ENCODE measurements around the gene FBXL14.

The FBXL14 gene

DNA sequence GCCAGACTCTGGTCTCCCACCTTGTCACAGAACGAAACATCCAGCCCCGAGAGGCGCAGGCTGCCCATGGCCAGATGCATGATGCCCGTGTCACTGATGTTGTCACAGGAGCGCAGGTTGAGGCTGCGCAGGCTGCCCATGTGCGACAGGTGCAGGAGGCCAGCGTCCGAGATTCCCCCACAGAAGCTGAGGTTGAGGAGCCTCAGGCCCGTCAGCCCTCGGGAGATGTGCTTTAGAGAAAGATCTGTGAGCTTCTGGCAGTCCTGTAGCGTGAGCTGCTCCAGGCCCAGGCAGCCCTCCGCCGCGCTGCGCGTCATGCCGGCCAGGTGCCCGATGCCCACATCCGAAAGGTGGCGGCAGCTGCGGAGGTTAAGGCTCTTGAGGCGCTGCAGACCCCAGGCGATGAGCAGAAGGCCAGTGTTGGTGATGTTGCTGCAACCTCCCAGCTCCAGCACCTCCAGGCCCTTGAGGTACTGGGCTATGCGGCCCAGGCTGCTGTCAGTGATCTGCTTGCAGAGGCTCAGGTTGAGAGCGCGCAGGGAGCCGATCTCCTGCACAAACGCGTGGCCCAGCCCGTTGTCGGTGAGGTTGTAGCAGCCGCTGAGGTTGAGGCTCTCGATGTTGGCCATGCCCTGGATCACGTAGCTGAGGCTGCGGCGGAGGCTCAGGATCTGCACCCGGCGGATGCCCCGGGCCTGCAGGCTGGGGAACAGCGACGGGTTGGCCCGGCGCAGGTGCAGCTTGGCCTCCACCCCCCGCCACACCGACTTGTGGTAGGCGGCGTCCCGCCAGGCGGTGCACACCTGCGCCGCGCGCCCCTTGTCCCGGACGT, 991 bp downstream of the FBXL14 start:
- DNase-seq, result peak in 1 of 4 experiments; percentile 39

DNA sequence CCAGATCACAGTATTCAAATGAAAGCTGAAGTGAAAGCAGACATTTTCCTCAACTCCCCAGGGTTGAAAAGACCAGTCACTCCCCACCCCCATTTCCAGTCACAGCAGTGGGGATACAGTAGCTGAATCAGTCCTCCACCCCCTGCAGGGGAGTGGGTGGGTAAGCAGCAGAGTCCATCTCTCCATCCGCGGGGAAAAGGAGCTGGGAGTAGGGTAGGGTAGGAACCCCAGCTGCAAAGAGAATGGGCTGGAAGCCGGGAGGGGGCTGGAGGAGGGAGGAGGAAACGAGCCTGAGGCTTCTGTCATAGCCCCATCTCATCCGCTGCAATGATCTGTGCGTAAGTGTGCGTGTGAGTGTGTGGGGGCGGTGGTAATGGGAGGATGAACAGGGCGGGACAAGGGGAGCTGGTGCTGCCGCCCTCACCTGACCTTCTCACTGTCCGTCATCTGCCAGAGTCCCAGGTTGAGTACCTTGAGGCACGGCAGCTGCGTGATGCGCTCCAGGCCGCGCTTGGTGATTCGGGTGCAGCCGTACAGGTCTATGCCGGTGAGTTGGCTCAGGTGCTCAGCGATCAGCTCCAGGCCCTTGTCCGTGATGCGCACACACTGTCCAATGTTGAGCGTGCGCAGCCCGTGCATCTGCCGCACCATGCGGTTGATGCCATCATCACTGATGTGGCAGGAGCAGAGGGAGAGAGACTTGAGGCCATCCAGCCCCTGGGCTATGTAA, 1.8 kb downstream of the FBXL14 start:
- DNase-seq, result peak; percentile 34 to 48 (median 45)

DNA sequence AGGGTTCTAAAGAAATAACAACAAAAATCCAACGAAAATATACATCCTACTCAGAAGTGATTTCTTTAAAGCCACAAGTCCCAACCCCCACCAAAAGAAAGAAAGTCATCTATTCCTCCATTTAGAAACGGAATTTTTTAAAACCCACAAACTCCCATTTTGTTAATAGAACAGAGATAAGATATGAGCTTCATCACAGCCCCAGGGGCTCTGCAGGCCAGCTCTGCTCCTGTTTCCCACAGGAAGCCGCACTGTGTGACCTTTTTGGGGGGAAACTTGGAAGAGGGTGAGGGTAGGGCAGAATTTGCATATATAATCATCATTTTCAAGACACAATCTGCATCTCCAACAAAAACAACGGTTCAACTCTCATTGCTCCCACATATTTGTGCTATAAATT, 2.8 kb downstream of the FBXL14 start:
- DNase-seq, result no peak

DNA sequence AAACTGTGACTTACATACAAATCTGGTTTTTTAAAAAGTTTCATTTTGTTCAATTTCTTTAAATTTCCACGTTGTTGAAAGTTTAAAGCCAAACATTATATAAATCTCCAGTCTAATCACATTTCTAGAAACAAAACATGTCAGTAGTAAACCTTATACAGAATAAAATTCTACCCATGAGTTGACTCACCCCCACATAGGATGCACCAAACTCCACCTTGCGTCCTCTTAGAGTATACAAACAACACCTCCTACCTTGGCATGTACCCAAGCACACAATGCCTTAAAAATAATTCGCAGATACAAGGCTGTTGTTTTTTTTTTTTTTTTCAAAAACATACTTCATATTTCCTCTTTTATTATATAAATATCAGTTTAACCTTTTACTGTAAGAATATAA, 3.3 kb downstream of the FBXL14 start:
- no peak for DNase-seq

DNA sequence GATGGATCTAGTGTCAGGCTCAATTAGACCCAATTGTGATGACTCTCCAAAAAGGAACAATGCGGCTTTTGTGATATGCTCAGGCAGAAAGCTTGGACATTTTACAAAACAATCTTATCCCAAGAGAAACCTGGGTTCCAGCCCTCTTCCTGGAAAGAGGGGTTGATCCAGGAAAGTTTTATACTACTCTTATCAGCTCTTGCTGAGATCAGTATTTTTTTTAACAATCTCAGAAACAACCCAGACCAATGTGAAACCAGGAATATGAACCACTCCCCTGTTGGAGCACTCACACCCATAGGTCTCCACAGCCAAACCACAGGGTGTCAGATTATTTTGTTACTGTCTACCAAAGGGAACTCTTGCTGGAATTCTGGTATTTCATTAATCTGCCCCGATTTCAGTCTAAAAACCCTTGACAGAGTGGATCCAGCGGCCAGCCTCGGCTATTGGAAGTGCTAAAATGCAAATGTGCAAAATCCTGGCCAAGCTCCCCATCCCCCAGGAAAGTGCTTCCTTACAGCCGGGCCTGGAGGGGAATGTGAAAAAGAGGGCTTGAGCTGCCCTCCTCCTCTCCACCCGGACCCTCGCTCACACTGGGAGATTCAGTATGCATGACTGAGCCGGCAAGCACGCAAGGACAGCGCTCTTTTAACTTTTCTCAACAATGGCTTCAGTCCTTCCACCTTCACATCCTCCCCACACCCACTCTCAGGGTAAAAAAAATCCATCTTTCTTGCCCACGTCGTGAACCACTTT, 4.0 kb downstream of the FBXL14 start:
- DNase-seq, result no peak

DNA sequence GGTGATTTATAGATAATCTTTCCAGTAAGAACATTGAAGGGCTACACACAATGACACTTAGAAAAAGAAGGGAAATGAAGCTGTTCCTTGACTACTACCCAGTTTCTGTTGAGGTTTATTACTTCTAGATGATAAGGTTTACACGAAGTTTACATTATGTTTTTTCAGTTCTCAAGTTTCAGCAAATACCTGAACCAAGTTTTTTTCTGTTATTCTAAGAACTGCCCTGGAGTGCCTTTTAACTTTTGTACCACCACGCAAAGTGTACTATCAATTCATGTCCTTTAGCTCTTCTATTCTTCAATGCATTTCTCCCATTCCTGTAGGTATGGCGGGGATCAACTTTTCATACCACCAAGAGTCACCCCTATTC, 5.8 kb downstream of the FBXL14 start:
- DNase-seq, result no peak

DNA sequence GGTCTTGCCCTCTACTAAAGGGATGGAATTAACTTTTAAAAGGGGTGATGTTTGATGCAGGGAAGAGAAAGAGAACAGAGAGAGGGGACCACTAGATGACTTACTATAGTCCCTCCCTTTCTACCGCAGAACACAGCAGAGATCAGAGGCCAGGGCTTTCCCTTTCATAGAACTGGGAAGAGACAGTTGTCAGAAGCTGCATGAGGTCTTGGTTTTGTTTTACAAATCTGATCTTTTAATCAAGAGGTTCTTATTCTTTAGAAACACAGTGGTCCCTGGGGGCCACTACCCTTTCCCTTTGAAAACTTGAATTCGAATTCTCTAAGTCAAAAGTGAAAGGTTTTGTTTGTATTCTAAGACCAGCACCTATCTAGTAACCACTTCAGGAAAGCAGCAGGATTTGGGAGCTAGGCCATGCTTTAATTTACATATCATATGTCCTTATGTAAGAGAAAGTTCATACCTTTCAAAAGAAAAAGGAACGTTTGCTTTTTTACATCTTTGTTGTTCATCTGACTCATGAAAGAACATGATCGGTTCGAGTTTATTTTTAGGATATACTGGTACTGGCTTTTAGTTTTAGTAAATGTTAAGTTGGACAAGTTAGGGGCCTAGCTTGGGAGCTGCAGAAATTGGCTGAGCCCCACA, 6.3 kb downstream of the FBXL14 start:
- no peak for DNase-seq

DNA sequence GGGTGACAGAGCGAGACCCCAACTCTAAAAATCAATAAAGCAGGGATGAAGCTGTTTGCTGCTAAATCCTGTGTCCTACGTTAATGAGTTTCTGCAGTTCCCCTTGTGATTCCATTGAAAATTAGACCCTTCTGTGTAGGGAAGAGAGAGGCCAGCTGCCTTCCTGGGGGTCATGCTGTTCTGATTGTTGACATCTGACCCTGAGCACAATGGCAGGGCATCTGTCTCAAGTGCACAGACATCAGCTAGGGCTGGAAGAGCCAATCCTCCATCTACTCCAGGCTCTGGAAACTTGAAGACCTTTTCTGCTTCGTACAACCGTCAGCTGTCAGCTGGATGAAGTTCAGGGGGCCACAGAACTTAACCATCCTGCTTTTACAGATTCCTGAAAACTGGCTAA, 10.1 kb downstream of the FBXL14 start:
- no peak for DNase-seq

DNA sequence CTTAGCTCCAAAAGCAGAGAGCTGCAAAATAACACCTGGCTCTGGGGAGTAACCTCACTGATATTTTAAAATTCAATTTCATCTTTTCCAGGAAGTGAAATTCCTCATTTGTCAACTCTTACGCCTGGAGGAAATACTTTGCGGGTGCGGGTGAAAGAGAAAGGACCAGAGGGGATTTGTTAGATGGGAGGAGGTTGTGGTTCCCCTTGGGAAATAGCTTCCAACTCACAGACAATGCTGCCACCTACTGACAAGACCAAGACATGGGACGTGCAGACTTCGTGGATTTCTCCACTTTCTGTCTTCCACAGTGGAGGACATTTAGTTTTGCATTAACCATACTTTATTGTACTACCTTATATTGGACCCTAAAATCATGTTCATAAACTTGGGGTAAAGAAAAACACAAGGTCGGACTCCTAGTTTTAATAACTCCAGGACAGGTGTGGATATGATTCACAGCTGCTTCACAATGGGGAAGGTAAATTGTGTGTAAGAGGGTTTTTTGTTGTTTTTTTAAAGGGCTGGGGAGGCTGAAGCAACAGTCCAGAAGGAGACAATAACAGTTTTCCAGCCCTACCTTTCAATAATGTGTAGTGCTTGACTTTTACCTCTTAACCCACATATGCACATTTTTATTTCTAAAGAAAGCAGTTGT, 10.8 kb downstream of the FBXL14 start:
- DNase-seq, result peak; percentile 84 to 92 (median 89)

DNA sequence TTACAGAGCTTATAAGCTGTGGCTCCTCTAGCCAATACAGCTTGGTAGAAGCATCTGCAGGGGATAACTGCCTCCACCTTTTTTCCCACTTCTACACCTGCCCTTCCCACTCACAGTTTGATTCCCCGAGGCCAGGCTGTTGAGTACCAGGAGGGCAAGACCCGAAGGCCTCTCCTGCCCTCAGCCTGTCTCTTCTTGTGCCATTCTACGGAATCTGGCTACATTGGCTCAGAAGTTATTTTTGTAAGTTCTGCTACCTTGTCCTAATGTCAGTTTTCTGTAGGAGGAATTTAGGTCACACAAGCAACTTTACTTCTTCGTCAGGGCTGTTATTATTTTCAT, 11.7 kb downstream of the FBXL14 start:
- DNase-seq, result no peak

DNA sequence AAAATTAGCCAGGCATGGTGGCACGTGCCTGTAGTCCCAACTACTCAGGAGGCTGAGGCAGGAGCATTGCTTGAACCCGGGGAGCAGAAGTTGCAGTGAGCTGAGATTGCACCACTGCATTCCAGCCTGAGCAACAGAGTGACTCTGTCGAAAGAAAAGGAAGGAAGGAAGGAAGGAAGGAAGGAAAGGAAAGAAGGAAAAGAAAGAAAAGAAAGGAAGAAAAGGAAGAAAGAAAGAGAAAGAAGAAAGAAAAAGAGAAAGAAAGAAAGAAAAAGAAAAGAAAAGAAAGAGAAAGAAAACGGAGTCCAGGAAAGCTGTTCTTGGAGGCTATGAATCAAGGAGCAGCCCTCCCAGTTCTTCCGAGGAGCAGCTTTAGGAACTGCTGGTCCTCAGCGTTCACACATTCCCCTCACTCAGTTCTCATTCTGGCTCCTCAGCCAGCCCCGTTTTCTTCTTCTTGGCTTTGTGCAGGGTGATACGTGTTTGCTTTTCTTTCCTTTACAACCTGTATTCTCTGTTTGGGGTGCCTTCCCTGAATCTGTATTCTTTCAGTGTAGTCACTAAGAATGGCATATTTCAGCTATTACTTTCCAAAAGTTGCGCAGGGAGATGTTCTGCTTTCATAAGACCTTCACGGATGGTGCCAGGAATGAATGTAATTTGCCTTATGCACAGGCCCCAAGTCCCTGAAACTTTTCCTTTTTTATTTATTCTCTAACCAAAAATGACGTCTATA, 12.2 kb downstream of the FBXL14 start:
- no peak for DNase-seq

DNA sequence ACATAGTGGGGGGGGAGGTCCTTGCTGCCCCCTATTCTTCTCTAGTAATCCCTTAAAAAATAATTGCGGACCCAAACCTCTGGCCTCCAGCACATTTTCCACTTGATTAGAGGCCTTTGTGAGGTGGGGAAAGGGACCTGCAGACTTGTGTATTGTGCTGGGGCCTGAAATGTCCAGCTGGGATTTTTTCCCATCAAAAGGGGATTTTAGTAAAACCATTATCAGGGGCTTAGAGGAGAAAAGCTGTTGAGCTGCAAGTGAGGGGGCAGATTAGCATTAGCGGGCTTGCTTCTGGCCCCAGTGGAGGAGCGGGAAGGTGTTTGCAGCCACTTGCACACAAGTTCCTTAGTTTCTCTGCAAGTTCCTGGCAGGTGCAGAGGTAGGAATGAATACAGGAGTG, 13.9 kb downstream of the FBXL14 start:
- DNase-seq, result no peak

DNA sequence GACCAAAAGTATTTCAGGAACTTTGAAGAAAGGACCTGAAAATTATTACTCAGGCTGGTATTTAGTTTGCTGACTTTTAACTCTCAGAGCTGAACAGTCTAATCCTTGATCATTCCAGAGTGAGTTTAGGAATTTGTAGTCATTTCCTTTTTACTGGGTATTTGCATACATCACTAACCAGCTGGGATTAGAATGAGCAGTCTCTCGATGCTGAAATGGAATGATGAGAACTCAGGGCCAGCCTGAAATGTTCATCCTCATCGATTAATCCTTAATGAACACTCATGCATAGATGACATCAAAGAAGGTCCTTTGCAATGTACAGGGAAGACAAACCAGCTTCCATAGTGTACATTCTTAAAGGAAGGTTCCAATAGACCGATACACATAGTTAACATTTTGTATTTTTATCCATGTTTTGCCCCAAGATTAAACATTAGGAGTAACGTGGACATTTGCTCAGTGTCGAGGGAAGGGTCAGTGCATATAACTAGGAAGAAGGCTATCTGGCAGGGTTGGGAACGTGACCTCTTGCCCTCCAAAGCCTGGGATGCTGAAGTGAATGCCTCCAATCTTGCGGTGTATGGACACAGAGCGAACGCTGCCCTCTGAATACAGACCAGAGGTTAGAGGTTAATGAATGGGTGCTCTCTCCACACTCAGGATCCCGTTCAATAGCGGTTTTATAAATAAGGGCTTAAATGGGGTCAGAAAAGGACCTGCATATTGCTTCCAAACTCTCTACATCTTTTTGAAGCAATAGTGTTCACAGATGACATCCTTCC, 14.5 kb downstream of the FBXL14 start:
- DNase-seq, result no peak

DNA sequence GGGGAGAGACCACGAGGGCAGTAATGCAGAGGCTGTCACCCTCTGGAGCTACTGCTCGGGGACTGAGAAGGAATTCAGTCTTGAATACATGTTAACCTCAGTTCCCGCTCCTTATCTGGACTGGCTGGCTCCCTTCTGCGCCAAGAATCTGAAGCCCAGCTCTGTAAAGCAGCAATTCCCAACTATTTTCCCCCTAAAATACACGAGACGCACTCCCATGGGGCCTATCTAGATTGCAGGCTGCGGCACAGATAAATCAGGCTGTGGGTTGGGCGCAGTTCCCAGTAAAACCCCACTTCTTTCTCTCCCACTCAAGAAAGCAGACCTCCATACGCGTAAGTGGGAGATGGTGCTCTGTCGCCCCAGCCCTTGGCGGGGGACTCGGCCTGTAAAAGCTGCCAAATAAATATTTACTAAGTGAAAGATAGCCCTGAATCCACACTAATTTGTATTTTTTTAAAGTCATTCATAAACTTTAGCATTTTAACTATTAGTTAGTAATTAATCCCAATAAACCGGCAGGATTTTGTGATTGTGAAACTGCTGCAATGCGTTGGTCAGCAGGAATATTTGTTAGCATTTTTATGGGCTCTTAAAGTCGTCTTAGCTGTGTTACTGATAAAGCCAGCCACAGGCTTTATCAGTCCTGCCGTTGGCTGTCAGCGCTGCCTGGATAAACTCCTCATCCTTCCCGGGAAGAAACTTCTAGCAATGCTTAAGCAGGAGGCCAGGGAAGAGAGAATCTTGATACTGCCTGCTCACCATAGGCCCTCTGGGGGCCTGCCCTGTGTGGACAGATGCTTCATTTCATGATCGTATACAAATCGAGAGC, 17.8 kb downstream of the FBXL14 start:
- no peak for DNase-seq

DNA sequence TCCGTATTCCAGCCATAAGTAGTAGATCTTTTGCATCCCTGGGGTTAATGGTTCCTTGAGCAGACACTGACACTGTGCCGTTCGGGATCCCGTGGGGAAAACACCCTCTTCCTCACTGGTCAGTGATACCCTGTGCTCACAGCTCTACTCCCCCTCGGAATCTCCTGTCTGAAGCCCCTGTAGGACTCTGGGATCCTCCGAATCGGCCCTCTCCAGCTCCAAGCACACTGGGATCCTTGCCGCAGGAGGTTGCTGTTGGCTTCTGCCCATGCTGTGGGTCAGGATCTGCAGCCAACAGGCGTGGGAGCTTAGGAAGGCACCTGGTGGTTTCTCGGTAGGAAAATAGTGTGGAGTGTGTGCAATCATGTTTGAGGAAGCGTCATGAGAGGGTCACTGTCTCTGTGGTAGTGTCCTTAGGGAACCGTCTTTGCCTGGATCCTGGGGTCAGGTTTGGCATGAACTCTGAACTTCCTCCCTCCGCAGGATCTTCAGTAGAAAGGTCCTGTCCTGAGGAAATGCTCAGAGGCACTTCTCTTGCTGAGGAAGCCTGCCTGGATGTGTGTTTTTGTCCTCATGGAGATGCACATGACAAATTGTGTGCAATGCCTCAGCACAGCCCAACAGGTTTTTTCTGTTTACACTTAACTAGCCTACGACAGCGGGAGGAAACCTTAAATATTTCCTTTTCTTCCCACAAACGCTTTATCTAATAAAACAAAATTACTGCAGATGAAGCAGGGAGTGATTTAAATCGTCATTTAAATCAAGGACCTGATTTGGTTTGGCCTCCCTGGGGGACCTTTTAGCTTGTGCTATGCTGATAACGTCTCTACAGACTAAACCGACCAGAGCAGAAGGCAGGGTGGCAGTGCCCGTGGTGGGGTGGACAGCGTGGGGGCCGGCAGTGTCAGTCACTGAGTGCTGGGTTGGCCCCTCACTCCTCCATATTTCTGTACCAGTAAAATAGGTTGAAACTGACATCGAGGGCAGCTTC, 18.7 kb downstream of the FBXL14 start:
- peak; percentile 50 to 69 (median 54) for DNase-seq

DNA sequence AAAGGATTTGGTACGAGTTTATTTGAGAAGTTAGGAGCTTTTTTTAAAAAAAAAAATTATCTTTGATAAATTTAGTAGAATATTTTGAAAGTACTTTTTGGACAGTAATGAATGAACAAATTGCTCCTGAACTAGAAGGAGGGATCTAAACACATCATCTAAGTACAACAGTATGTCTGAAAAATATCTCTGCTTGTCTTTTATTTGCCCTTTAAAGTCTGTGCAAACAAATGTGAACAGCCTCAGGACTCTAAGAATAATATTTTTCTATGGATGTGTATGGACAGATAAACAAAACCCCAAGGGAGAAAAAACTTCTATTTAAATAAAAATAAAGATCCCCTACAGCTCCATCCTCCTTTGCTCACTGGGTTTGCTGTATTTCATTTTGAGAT, 19.5 kb downstream of the FBXL14 start:
- DNase-seq, result no peak

DNA sequence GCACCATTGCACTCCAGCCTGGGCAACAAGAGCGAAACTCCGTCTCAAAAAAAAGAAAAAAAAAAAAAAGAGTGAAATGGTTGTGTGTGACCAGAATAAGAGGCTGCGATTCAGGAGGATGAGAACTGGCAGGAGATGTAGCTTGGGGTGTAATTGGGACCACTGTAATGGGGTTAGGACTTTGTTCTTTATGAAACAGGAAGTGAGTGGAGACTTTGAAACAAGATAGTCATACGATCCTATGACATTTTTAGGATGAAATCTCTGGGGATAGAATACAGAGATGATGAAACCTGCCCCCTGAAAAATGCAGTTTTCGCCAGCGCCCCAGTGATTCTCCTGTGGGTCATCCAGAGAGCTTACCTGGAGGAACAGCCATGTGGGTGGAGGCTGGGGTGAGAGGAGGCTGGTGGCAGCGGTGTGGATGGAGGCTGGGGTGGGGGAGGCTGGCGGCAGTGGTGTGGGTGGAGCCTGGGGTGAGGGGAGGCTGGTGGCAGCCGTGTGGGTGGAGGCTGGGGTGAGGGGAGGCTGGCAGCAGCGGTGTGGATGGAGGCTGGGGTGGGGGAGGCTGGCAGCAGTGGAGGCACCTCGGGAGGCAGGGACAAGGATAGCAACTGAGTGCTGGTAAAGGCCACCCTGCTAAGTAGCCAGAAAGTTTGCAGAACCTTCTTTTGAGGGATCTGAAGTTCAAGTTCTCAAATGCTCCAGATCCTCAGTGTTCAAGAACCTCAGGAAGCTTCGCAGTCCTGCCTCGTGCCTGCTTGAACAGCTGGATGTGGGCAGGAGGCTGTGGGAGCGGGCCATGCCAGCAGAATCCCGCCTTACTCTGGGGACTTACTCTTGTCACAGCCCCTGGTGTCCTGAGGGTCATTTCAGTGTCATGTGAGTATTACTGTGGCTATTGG, 20.2 kb downstream of the FBXL14 start:
- no peak for DNase-seq

DNA sequence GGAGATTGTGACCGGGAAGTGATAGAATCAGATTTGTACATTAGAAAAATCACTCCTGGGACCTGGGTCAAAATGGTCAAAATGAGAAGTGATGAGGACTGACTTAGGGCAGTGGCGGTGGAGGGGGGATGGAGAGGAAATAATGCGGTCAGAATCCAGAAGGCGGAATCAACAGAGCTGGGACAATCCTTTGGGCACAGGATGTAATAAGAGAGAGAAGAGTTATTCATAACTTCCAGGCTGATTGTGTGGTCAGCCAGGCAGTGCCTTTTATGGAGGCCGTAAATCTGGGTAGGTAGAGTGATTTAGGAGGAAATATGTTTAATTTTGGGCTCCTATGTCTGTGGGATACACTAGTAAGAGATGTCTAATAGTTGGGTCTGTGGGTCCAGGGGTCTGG, 21.6 kb downstream of the FBXL14 start:
- no peak for DNase-seq
